Body of pancreas (tissue), 4 donors: ENCODE results near the gene DCUN1D4. TPM values are rescaled to one million over a fixed set of nuclear protein-coding genes. Genes with fewer than 3 reads are reported as not detected.

ENCODE experiments used
- ATAC-seq: fragments of 150-250 bp; one replicate; pipeline ENCODE4 v1.9.1; 2016
- DNase-seq, 4 donors: peaks; one replicate each; pipeline ENCODE4 v3.0.0-alpha.2; 2019
- H3K27ac ChIP-seq, 4 donors: fragments of 200-600 bp; sonication (generic); 1 replicate in 3 of 4; 2 replicates in 1 of 4; pipeline versions ENCODE4 v1.5.1 to v1.6.1; 2016 to 2019; ENCODE audit warnings: mild to moderate bottlenecking in 1 of 4, mixed read lengths in 1 of 4, moderate library complexity in 1 of 4
- H3K27me3 ChIP-seq, 2 donors: fragments of 200-600 bp; sonication (generic); one replicate each; pipeline ENCODE4 v1.6.0; 2016; ENCODE audit warnings: mild to moderate bottlenecking in 1 of 2
- H3K36me3 ChIP-seq, 2 donors: fragments of 200-600 bp; sonication (generic); replicated peaks in 1 of 2; 2 replicates each; pipeline ENCODE4 v1.5.1; 2016; ENCODE audit warnings: low read depth in 2 of 2; ENCODE audit not compliant: insufficient read depth in 1 of 2
- H3K4me1 ChIP-seq: fragments of 200-600 bp; sonication (generic); one replicate; pipeline ENCODE4 v1.6.0; 2016
- H3K4me3 ChIP-seq, 2 donors: fragments of 200-600 bp; sonication (generic); 1 replicate in 1 of 2; 2 replicates in 1 of 2; pipeline ENCODE4 v1.5.1; 2016 to 2019
- H3K9me3 ChIP-seq, 3 donors: fragments of 200-600 bp; sonication (generic); 1 replicate in 2 of 3; 2 replicates in 1 of 3; pipeline ENCODE4 v1.5.1; 2016
- CTCF ChIP-seq, 7 experiments: fragments of 450-650 bp in 4 of 7; fragments of 200-600 bp in 3 of 7; sonication (generic) in 3 of 7; IDR thresholded peaks; one replicate each; pipeline ENCODE4 v1.5.1; 2016 to 2019; ENCODE audit warnings: antibody characterized with exemption in 7 of 7
- POLR2A ChIP-seq, 3 donors: fragments of 450-650 bp; IDR thresholded peaks; one replicate each; pipeline ENCODE4 v1.6.1; 2016; ENCODE audit warnings: antibody characterized with exemption in 3 of 3, mild to moderate bottlenecking in 2 of 3
- WGBS, 2 donors: methylation state at CpG; one replicate each; pipeline ENCODE4 v1.1.5; 2017; 5-methylcytosine and 5-hydroxymethylcytosine counted together
- intact Hi-C: fragments of 100-400 bp; cut with DNase I; formaldehyde crosslinking; loops from one replicate; pipeline ENCODE4 v1.15.1; 2023
- total RNA-seq, 2 donors: library from RNA; depleted of rRNA; stranded (reverse); fragments of >200 nt; gene quantifications; one replicate each; pipeline ENCODE4 v1.1.0, GENCODE V29; 2016

The DCUN1D4 gene
- total RNA-seq, 2 donors from 2014 or later = 26.7 to 38.7 TPM

DNA sequence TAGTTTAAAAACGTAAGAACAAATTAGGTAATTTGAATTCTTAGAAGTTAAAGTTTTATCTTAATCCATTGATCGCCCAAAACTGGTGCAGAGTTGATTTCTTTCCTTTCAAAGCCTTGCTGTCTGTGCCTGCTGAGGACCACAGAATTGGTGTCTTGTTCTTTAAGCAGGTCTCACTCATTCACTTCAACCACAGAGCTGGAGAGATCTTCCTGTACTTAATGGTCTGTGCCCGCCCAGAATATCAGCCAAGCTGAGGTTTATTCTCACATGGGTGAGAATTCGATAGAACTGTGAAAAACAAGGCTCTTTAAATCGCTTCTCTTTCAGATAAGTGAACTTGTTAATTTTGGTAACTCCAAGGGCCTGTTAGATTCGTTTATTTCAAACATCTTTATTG, 31.6 kb downstream of the DCUN1D4 start:
- 88% methylated on average over 6 of the region's 6 CpGs for WGBS, 2 donors

GRCh38 chr4:51878431-51878830, 35.5 kb downstream of the DCUN1D4 start:
- H3K4me1 ChIP-seq = no peaks in the 10 kb centered on the region
- peaks cover 0 to 13% of the 10 kb centered on the region in 2 donors for H3K36me3 ChIP-seq
- ATAC-seq = no peak
- no peaks in the 10 kb centered on the region for H3K9me3 ChIP-seq
- intact Hi-C loops = no loop called here
- H3K27ac ChIP-seq = no peak overlapping the region
- H3K4me3 ChIP-seq = no peak overlapping the region
- no peak for DNase-seq
- H3K27me3 ChIP-seq = no peaks in the 10 kb centered on the region
- WGBS, 2 donors = 79 to 90% methylated on average over 2 of the region's 2 CpGs
- TF ChIP-seq CTCF (IDR thresholded peaks at IDR 0.05) (no peak), POLR2A (IDR thresholded peaks at IDR 0.05) (no peak)

More for the DNA sequence above, 31.6 kb downstream of the DCUN1D4 start:
- DNase-seq (no peak), ATAC-seq (no peak)
- Histone ChIP-seq H3K27ac (no peak overlapping the region), H3K36me3 (peaks cover 0 to 6% of the 10 kb centered on the region in 2 donors), H3K4me3 (no peak overlapping the region), H3K4me1 (no peaks in the 10 kb centered on the region), H3K27me3 (no peaks in the 10 kb centered on the region), H3K9me3 (no peaks in the 10 kb centered on the region)
- intact Hi-C loops = no loop called here
- TF ChIP-seq POLR2A (IDR thresholded peaks at IDR 0.05) (no peak), CTCF (IDR thresholded peaks at IDR 0.05) (no peak)

DNA sequence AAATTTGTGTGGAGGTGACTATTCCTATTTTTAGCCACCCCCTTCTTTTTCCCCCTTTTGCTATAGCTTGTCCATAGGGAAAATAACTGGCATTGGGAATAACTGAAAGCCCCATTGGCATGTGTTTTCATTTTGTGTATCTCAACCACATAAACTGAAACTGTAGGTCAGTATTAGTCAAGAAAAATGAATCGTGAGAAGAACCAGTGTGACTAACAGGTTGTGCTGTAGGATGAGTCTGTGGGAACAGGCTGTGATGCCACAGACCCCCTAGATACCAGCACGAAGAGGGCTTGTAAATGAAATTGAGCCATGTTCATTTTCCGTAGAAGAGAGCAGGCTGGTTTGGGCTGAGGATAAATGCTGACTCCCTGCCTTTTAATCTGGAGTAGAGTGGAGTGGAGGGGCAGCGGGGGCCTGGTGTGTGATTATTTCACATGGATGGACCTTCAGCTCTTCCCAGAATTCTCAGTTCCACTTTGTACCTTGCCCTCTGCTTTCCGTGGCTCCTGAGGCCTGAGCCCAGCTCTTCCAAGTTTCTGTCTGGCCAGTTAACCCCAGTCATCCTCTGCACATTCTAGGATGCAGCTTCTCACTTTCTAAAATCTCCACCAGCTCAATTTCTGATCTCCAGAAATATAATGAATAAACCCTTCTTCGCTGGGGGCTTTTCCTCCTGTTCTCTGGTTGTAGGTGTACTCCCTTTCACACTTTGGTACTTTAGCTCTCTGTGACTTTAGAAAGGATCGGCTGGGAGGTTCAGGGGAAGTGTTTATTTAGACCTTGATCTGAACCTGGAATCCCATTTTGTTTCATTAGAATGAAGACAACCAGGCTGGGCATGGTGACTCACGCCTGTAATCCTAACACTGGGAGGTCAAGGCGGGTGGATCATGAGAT, 37.3 kb downstream of the DCUN1D4 start:
- H3K4me1 ChIP-seq = no peaks in the 10 kb centered on the region
- H3K27me3 ChIP-seq = no peaks in the 10 kb centered on the region
- H3K27ac ChIP-seq = no peak overlapping the region
- H3K36me3 ChIP-seq = peaks cover 0 to 13% of the 10 kb centered on the region in 2 donors
- TF ChIP-seq CTCF (IDR thresholded peaks at IDR 0.05) = no peak
- H3K4me3 ChIP-seq = no peak overlapping the region
- intact Hi-C loops = loop anchor here (10.0 kb wide), 1 partner anchor 145 kb away; the partner anchor contains the start of gene LRRC66
- no peak for ATAC-seq
- 90 to 92% methylated on average over 9 of the region's 9 CpGs for WGBS, 2 donors
- no peaks in the 10 kb centered on the region for H3K9me3 ChIP-seq
- DNase-seq = no peak

GRCh38 chr4:51884055-51884454, 41.1 kb downstream of the DCUN1D4 start:
- H3K27ac ChIP-seq = no peak overlapping the region
- no peaks in the 10 kb centered on the region for H3K9me3 ChIP-seq
- H3K4me1 ChIP-seq = no peaks in the 10 kb centered on the region
- TF ChIP-seq CTCF (IDR thresholded peaks at IDR 0.05) = no peak
- TF ChIP-seq POLR2A (IDR thresholded peaks at IDR 0.05) = no peak
- DNase-seq (no peak), ATAC-seq (no peak)
- intact Hi-C loops = loop anchor here (10.0 kb wide), 1 partner anchor 141 kb away; the partner anchor contains the start of gene LRRC66
- WGBS, 2 donors = 60 to 81% methylated on average over 2 of the region's 2 CpGs
- no peaks in the 10 kb centered on the region for H3K27me3 ChIP-seq
- H3K4me3 ChIP-seq = no peak overlapping the region
- H3K36me3 ChIP-seq = peaks cover 0 to 7% of the 10 kb centered on the region in 2 donors
